HCT116 (cell line): ENCODE results near the gene TCERG1L. TPM values are rescaled to one million over a fixed set of nuclear protein-coding genes. Genes with fewer than 3 reads are reported as not detected.

ENCODE experiments used
- ATAC-seq: fragments of 200-7000 bp; cut with Tn5 transposase; 2 replicates; pipeline ENCODE4 v1.9.1; 2020; ENCODE audit warnings: mild to moderate bottlenecking, moderate library complexity
- BruUV-seq: library from RNA; stranded (reverse); fragments of 400-500 nt; replicated peaks from 2 replicates; lab custom pipeline; 2021; lab: Mats Ljungman, UMichigan
- CTCF ChIA-PET: fragments of 300-600 bp; sonication (Branson Sonifier 250); formaldehyde crosslinking; loops from one replicate; lab custom pipeline; 2021; ENCODE audit warnings: antibody characterized with exemption; lab: Charles Lee
- POLR2A ChIA-PET: fragments of 300-600, 350-600 bp; sonication (Branson Sonifier 250); formaldehyde crosslinking; loops from one replicate; lab custom pipeline; 2021; ENCODE audit warnings: antibody characterized with exemption; lab: Charles Lee
- RAD21 ChIA-PET, 2 experiments: fragments of 300-600 bp; sonication (Branson Sonifier 250); formaldehyde crosslinking; loops; one replicate each; lab custom pipeline; 2023; ENCODE audit warnings: low total read pairs in 2 of 2; ENCODE audit not compliant: uncharacterized antibody in 2 of 2, unreplicated experiment in 2 of 2, low non-redundant PET in 1 of 2; lab: Charles Lee
- DNase-seq: peaks from one replicate; pipeline ENCODE4 v3.0.0-alpha.2; 2010; ENCODE audit warnings: low read depth, low spot score
- H2AFZ ChIP-seq: fragments of 200-600 bp; shearing (Covaris generic), sonication (generic); 2 replicates; pipeline ENCODE4 v1.6.1; 2017; ENCODE audit warnings: low read depth, mixed run types, mixed read lengths, antibody characterized with exemption, low read length; ENCODE audit not compliant: poor library complexity, severe bottlenecking
- H3K27ac ChIP-seq: 2 replicates; pipeline ENCODE4 v1.5.1; 2012; ENCODE audit warnings: low read depth, low read length
- H3K27me3 ChIP-seq: fragments of 200-600 bp; sonication (generic); 2 replicates; pipeline ENCODE4 v1.6.1; 2016; ENCODE audit warnings: mixed run types, low read length, mixed read lengths; ENCODE audit not compliant: insufficient read depth
- H3K36me3 ChIP-seq, 2 experiments: fragments of 200-500 bp in 1 of 2; fragments of 200-600 bp in 1 of 2; sonication (Bioruptor generic) in 1 of 2; sonication (generic) in 1 of 2; 2 replicates each; pipeline versions ENCODE4 v1.5.1 to v1.6.1; 2014 to 2016; ENCODE audit warnings: low read length in 2 of 2, inconsistent platforms in 1 of 2, mixed read lengths in 1 of 2, mixed run types in 1 of 2; ENCODE audit not compliant: insufficient read depth in 2 of 2, control insufficient read depth in 1 of 2
- H3K4me1 ChIP-seq, 2 experiments: fragments of 200-600 bp in 1 of 2; sonication (generic) in 1 of 2; 2 replicates each; pipeline versions ENCODE4 v1.5.1 to v1.6.1; 2012 to 2017; ENCODE audit warnings: low read length in 2 of 2, inconsistent platforms in 1 of 2, mild to moderate bottlenecking in 1 of 2, mixed read lengths in 1 of 2, mixed run types in 1 of 2, moderate library complexity in 1 of 2; ENCODE audit not compliant: insufficient read depth in 2 of 2, control insufficient read depth in 1 of 2
- H3K4me2 ChIP-seq: fragments of 200-600 bp; sonication (generic); 2 replicates; pipeline ENCODE4 v1.6.1; 2017; ENCODE audit warnings: mixed run types, low read length, mixed read lengths
- H3K4me3 ChIP-seq, 2 experiments: fragments of 200-600 bp in 1 of 2; sonication (generic) in 1 of 2; replicated peaks in 1 of 2; 2 replicates each; pipeline ENCODE4 v1.5.1; 2011 to 2016; ENCODE audit warnings: low read length in 2 of 2, control low read depth in 1 of 2, low read depth in 1 of 2, mild to moderate bottlenecking in 1 of 2, mixed read lengths in 1 of 2, mixed run types in 1 of 2
- H3K79me2 ChIP-seq: fragments of 200-600 bp; sonication (generic); 2 replicates; pipeline ENCODE4 v1.6.1; 2017; ENCODE audit warnings: mild to moderate bottlenecking, mixed run types, low read length, moderate library complexity, mixed read lengths; ENCODE audit not compliant: insufficient read depth
- H3K9ac ChIP-seq: fragments of 200-600 bp; sonication (generic); 2 replicates; pipeline ENCODE4 v1.6.1; 2016; ENCODE audit warnings: low read length, mixed read lengths
- H3K9me2 ChIP-seq: fragments of 200-600 bp; sonication (generic), shearing (Covaris generic); 2 replicates; pipeline ENCODE4 v1.6.1; 2017; ENCODE audit warnings: mixed run types, mild to moderate bottlenecking, moderate library complexity; ENCODE audit not compliant: insufficient read depth
- H3K9me3 ChIP-seq, 2 experiments: fragments of 200-500 bp in 1 of 2; fragments of 200-600 bp in 1 of 2; sonication (Bioruptor generic) in 1 of 2; sonication (generic) in 1 of 2; 2 replicates each; pipeline ENCODE4 v1.6.1; 2014 to 2017; ENCODE audit warnings: low read length in 2 of 2, mixed read lengths in 2 of 2, inconsistent platforms in 1 of 2, low read depth in 1 of 2, mild to moderate bottlenecking in 1 of 2, mixed run types in 1 of 2, moderate library complexity in 1 of 2; ENCODE audit not compliant: control insufficient read depth in 1 of 2, insufficient read depth in 1 of 2
- H4K20me1 ChIP-seq: fragments of 200-600 bp; sonication (generic), shearing (Covaris generic); 2 replicates; pipeline ENCODE4 v1.6.1; 2017; ENCODE audit warnings: mixed run types, mild to moderate bottlenecking, moderate library complexity; ENCODE audit not compliant: insufficient read depth
- ATF3 ChIP-seq: IDR thresholded peaks from 2 replicates; pipeline ENCODE4 v1.6.1; 2012
- CBX3 ChIP-seq: IDR thresholded peaks from 2 replicates; pipeline ENCODE4 v1.6.1; 2012; ENCODE audit warnings: low read depth
- CEBPB ChIP-seq: IDR thresholded peaks from 2 replicates; pipeline ENCODE4 v1.6.1; 2012; ENCODE audit warnings: low read depth
- CTCF ChIP-seq, 3 experiments: fragments of 200-600 bp in 1 of 3; sonication (generic) in 1 of 3; IDR thresholded peaks in 2 of 3; conservative IDR thresholded peaks in 1 of 3; 2 replicates each; pipeline ENCODE4 v1.5.1; 2012 to 2017; ENCODE audit warnings: low read depth in 2 of 3, low read length in 2 of 3, antibody characterized with exemption in 1 of 3, borderline replicate concordance in 1 of 3, control low read depth in 1 of 3, mild to moderate bottlenecking in 1 of 3, mixed read lengths in 1 of 3, mixed run types in 1 of 3, moderate library complexity in 1 of 3; ENCODE audit not compliant: insufficient read depth in 1 of 3
- JUND ChIP-seq: IDR thresholded peaks from 2 replicates; pipeline ENCODE4 v1.6.1; 2012
- MAX ChIP-seq: IDR thresholded peaks from 2 replicates; pipeline ENCODE4 v1.6.1; 2012
- POLR2A ChIP-seq: IDR thresholded peaks from 2 replicates; pipeline ENCODE4 v1.7.0; 2011; ENCODE audit warnings: borderline replicate concordance; ENCODE audit not compliant: insufficient read depth, insufficient read length; ENCODE audit errors: extremely low read depth
- POLR2AphosphoS5 ChIP-seq: IDR thresholded peaks from 2 replicates; pipeline ENCODE4 v1.6.1; 2011; ENCODE audit warnings: mild to moderate bottlenecking, low read depth, low read length, moderate library complexity
- RAD21 ChIP-seq: IDR thresholded peaks from 2 replicates; pipeline ENCODE4 v1.6.1; 2012; ENCODE audit warnings: low read depth, mild to moderate bottlenecking
- SP1 ChIP-seq: IDR thresholded peaks from 2 replicates; pipeline ENCODE4 v1.6.1; 2012; ENCODE audit warnings: low read depth
- TCF7L2 ChIP-seq: IDR thresholded peaks from 2 replicates; pipeline ENCODE4 v1.7.0; 2011; ENCODE audit warnings: borderline replicate concordance, inconsistent platforms; ENCODE audit not compliant: insufficient read depth, insufficient read length; ENCODE audit errors: extremely low read depth
- YY1 ChIP-seq: IDR thresholded peaks from 2 replicates; pipeline ENCODE4 v1.6.1; 2011; ENCODE audit warnings: low read length, low read depth, moderate library complexity, mild to moderate bottlenecking; ENCODE audit not compliant: insufficient replicate concordance; ENCODE audit errors: extremely low read depth
- ZFX ChIP-seq: fragments of 450-650 bp; IDR thresholded peaks from 2 replicates; pipeline ENCODE4 v1.6.1; 2017
- ZNF274 ChIP-seq: fragments of 200-500 bp; sonication (Bioruptor generic); IDR thresholded peaks from 2 replicates; pipeline ENCODE4 v1.6.1; 2014; ENCODE audit warnings: mild to moderate bottlenecking, low read depth, low read length, inconsistent platforms
- intact Hi-C: fragments of 100-400 bp; cut with micrococcal nuclease; formaldehyde crosslinking; loops from 2 replicates; pipeline ENCODE4 v1.10.0; 2022
- total RNA-seq: library from RNA; stranded (reverse); gene quantifications from one replicate; pipeline ENCODE4 v1.2.1, GENCODE V29; 2021; ENCODE audit not compliant: unreplicated experiment
- TF ChIP-seq, protein P1 (sequence below): IDR thresholded peaks from 2 replicates; pipeline ENCODE4 v1.6.1; 2012; ENCODE audit warnings: low read depth

TCERG1L gene
- total RNA-seq, 1 experiment from 2014 or later, result not detected

GRCh38 chr10:131127138-131127589, 184.4 kb downstream of the TCERG1L start:
- no peak for DNase-seq
- Histone ChIP-seq H3K9me3 (no peaks in the 10 kb centered on the region), H3K27me3 (no peaks in the 10 kb centered on the region), H2AFZ (no peak overlapping the region), H4K20me1 (no peaks in the 10 kb centered on the region), H3K9me2 (no peaks in the 10 kb centered on the region), H3K79me2 (no peaks in the 10 kb centered on the region), H3K9ac (no peak overlapping the region), H3K4me1 (no peaks in the 10 kb centered on the region), H3K4me2 (no peak overlapping the region), H3K27ac (no peak overlapping the region), H3K36me3 (no peaks in the 10 kb centered on the region), H3K4me3 (no peak overlapping the region)
- ChIA-PET RAD21 (no interaction called here), CTCF (no interaction called here), POLR2A (no interaction called here)
- no peak for ATAC-seq
- BruUV-seq, result no TSS peak
- TF ChIP-seq CBX3 (no peak), ZFX (no peak), ZNF274 (no peak)
- intact Hi-C loops, result no loop called here

GRCh38 chr10:131126321-131127137, 185.0 kb downstream of the TCERG1L start:
- H3K9me2 ChIP-seq, result no peaks in the 10 kb centered on the region
- no TSS peak for BruUV-seq
- no peak overlapping the region for H3K4me3 ChIP-seq
- H3K27me3 ChIP-seq, result no peaks in the 10 kb centered on the region
- no peaks in the 10 kb centered on the region for H3K79me2 ChIP-seq
- H3K27ac ChIP-seq, result no peak overlapping the region
- H3K4me2 ChIP-seq, result no peak overlapping the region
- RAD21 ChIA-PET, result no interaction called here
- H2AFZ ChIP-seq, result no peak overlapping the region
- POLR2A ChIA-PET, result no interaction called here
- ATAC-seq (no peak), DNase-seq (no peak)
- no peaks in the 10 kb centered on the region for H4K20me1 ChIP-seq
- no peaks in the 10 kb centered on the region for H3K4me1 ChIP-seq
- intact Hi-C loops, result no loop called here
- no peaks in the 10 kb centered on the region for H3K9me3 ChIP-seq
- no peaks in the 10 kb centered on the region for H3K36me3 ChIP-seq
- CTCF ChIA-PET, result no interaction called here
- H3K9ac ChIP-seq, result no peak overlapping the region
- no peak for TF ChIP-seq POLR2AphosphoS5
- no peak for TF ChIP-seq ATF3
- no peak for TF ChIP-seq CEBPB
- TF ChIP-seq JUND, result no peak
- TF ChIP-seq TCF7L2, result no peak
- TF ChIP-seq, protein P1, sequence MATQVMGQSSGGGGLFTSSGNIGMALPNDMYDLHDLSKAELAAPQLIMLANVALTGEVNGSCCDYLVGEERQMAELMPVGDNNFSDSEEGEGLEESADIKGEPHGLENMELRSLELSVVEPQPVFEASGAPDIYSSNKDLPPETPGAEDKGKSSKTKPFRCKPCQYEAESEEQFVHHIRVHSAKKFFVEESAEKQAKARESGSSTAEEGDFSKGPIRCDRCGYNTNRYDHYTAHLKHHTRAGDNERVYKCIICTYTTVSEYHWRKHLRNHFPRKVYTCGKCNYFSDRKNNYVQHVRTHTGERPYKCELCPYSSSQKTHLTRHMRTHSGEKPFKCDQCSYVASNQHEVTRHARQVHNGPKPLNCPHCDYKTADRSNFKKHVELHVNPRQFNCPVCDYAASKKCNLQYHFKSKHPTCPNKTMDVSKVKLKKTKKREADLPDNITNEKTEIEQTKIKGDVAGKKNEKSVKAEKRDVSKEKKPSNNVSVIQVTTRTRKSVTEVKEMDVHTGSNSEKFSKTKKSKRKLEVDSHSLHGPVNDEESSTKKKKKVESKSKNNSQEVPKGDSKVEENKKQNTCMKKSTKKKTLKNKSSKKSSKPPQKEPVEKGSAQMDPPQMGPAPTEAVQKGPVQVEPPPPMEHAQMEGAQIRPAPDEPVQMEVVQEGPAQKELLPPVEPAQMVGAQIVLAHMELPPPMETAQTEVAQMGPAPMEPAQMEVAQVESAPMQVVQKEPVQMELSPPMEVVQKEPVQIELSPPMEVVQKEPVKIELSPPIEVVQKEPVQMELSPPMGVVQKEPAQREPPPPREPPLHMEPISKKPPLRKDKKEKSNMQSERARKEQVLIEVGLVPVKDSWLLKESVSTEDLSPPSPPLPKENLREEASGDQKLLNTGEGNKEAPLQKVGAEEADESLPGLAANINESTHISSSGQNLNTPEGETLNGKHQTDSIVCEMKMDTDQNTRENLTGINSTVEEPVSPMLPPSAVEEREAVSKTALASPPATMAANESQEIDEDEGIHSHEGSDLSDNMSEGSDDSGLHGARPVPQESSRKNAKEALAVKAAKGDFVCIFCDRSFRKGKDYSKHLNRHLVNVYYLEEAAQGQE, result no peak
- TF ChIP-seq RAD21, result no peak
- TF ChIP-seq SP1, result no peak
- TF ChIP-seq MAX, result no peak
- TF ChIP-seq POLR2A, result no peak
- no peak for TF ChIP-seq CTCF (IDR thresholded peaks at IDR 0.05 in 2 of 3, conservative IDR thresholded peaks at IDR 0.05 in 1 of 3; ENCODE audit: borderline replicate concordance in 1 of 3, insufficient read depth in 1 of 3, low read depth in 2 of 3, low read length in 2 of 3)
- TF ChIP-seq YY1, result no peak
